Measurements from ENCODE around the gene NDUFA5.

NDUFA5 gene

DNA sequence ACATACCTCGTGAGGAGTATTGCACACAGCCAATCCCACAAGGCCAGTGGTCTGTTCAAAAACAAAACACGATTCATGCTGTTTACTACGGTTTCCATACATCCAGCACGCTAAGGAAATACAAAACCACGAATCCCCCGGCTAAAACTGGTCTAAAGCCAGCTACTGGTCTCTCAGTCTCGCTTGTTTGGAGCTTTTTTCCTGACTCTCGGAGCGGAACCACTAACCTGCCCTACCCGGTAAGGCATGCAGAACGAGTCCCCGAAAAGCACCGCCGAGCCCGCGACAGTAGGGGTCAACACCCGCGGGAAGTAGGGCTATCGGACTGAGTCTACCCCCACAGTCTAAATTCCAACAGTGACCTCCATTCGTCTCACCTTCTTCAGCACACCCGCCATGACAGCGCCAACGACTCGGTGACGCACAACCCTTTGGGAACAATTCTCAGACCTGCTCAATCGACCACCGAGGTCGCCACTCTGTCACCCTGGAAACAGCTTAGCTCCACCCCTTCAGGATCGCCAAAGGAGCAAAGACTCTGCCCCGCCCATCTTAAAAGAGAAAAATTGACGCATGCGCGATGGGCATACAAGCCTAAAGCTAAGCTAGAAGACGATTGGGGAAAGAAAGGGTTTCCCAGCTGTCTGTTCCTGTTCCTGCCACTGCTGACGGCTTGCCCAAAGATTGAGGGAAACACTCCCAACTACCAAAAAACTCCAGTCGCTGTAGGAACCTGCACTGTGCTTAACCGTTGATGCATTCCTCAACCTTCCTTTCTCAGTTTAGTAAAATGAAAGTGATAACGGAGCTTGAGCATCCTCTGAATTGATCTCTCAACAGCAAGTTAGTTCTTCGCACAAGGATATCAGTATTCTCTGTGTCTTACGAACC, at the start of gene NDUFA5:
Gene NDUFA5 (minus strand): TSS at position 421 of the 891 bp plus-strand sequence. CDS start 23 bp downstream, at position 398.
- peak; percentile 86 to 97 for DNase-seq (ENCODE audit: low read depth in 2 of 2)

DNA sequence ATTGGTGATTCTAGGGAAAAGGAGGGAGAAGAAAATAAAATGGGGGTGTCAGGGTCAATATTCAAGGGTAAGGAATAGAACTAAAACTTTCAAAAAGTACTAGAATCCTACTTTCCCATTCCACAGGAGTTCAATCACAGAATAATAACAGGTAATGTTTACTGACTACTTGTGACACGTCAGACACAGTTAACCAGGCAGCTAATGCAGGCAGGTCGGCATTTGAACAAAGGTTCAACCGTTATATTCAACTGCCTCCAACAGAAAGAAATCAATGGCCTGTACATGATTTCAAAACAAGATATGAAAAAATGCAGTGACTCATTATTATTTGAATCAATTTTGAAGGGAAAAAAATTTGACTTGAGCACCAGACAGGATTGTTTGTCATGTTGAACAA, 47.1 kb upstream of the NDUFA5 start:
- no peak for DNase-seq (ENCODE audit: low read depth in 2 of 2)

DNA sequence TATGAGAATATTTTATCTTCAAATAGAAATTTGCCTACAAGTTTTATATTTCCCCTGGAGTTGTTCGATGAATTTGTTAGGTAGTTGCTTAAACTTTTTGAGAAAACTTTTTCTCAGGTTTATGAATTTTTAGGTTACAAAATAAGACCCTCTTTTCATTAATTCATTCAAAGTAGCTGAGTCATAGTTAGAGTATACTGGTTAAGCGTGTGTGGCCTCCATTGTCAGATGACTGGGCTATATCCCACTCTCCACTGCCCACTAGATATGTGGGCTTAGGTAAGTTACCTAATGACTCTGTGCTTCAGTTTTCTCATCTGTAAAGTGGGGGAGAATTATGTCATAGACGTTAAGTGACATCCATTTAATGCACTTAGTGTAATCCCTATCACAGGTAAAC, 45.0 kb upstream of the NDUFA5 start:
- DNase-seq (ENCODE audit: low read depth in 2 of 2): no peak

DNA sequence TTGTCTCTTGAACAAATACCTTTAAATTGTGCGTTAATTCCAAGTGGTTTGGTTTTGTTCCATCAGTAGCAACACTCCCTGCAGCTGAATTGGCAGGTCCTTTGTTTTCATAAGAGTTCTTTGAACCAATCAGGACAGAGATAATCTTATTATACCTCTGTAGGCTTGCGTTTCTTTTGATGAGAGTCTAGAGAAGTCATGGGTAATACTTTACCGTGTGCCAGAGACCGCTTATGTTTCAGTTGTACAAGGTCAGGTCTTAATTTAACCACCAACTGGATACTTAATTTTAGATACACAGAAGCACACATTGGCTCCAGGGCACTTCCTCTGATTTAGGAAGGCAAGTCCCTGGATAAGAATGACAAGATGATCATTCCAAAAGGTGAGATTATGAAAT, 43.9 kb upstream of the NDUFA5 start, which contains the start of gene ASB15:
Gene ASB15 (plus strand): TSS at position 292 of the 400 bp plus-strand sequence. CDS start 12,682 bp downstream, outside the sequence.
- DNase-seq (ENCODE audit: low read depth in 2 of 2): no peak

DNA sequence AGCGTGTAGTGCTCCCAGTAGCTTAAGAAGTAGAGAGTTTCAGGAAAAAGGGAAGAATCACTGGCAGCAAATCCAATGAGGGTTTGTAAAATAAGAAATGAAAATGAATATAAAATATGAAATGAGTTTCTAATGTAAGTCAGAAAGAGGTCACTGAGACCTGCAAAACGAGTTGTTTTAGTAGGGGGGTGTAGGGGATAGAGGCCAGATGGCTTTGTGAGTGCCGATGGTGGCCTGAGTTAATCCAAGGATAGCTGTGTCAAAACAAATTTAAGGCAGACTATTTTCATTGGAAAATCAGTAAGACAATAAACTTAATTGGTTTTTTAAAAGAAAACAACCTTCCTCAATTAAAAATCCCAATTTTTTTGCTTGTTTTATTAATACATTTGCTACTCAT, 43.3 kb upstream of the NDUFA5 start:
- DNase-seq (ENCODE audit: low read depth in 2 of 2): no peak

DNA sequence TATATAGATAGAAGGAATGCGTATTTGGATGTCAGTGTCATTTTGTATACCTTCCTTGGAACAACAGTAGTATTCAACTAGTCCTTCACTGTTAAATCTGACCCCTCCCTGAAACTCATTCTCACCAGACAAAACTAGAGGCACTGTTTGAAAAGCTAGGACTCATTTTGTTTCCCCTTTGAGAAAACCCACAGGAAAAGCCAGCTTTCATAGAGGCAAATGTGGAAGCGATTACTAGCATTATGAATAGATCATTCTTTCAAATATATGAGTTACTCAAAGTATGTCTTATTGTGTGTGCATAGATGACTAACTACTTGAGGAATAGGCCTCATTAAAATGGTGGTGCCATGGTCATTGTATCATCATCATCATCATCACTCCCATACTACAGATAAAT, 42.1 kb upstream of the NDUFA5 start:
- DNase-seq (ENCODE audit: low read depth in 2 of 2): no peak

DNA sequence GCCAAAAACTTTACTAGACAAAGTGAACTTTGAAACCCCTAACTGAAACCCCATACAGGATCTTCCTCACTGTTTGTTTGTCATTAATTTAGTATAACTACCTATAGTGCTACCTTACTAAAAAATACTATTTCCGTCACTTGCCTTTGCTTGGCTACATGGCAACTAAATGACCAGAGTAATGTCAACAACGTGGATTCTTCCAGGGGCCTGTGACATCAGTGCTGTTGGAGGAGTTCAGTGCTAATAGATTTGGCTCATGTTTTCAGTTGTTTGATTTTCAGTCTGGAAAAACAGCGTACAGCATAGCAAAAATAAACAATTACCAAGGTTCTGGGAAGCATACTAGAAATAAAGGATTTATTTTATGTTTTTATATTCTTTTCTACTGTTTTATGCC, 41.0 kb upstream of the NDUFA5 start:
- no peak for DNase-seq (ENCODE audit: low read depth in 2 of 2)

DNA sequence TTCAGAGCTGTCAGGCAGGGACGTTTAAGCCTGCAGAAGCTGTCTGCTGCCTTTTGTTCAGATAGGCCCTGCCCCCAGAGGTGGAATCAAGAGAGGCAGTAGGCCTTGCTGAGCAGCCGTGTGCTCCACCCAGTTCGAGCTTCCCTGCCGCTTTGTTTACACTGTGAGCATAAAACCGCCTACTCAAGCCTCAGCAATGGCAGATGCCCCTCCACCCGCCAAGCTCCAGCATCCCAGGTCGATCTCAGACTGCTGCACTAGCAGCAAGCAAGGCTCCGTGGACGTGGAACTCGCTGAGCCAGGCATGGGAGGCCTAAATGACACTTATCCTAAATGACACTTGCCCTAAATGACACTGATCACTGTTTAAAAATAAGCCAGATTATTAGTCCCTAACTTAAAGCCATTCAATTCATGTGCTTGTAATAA, 37.2 kb upstream of the NDUFA5 start:
- DNase-seq (ENCODE audit: low read depth in 2 of 2): no peak

DNA sequence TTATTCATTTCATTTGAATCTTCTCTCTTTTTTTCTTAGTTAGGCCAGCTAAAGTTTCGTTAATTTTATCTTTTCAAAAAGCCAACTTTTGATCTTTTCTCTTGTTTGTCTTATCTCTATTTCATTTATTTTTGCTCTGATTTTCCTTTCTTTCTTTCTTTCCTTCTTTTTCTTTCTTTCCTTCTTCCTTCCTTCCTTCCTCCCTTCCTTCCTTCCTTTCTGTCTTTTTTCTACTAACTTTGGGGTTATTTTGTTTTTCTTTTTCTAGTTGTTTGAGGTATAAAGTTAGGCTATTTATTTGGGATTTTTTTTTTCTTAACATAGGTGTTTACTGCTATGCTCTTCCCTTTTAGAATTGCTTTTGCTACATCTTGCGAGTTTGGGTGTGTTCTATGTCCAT, 30.8 kb upstream of the NDUFA5 start:
- no peak for DNase-seq (ENCODE audit: low read depth in 2 of 2)

DNA sequence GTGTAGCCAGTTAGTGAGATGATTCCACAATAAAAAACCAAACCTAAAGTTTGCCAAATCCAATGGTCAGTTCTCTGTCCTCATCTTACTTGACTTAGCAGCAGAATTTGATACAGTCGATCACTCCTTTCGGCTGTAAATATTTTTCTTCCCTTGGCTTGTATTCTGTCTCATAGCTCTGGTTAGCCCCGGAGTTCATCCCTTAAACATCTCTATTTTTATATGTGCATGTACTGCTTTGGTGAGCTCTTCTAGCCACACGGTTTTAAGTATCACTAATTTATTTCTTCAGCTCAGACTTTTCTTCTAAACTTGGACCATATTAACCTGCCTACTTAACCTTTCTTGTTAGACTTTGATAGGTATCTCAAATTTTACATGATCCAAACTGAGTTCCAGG, 26.2 kb upstream of the NDUFA5 start:
- no peak for DNase-seq (ENCODE audit: low read depth in 2 of 2)

DNA sequence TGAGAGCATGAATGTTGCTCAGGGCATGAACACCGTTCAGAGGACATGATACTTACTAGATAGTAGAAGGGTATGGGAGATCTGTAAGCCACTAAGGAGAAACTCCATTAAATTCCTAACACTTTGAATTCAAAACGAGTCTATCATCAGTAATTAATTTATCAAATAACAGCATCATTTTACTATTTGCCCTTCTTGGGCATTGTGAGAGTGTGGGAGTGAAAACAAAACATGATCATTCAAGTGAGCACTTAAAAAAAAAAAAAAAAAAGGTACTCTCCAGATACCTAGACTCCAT, 23.5 kb upstream of the NDUFA5 start:
- no peak for DNase-seq (ENCODE audit: low read depth in 2 of 2)

DNA sequence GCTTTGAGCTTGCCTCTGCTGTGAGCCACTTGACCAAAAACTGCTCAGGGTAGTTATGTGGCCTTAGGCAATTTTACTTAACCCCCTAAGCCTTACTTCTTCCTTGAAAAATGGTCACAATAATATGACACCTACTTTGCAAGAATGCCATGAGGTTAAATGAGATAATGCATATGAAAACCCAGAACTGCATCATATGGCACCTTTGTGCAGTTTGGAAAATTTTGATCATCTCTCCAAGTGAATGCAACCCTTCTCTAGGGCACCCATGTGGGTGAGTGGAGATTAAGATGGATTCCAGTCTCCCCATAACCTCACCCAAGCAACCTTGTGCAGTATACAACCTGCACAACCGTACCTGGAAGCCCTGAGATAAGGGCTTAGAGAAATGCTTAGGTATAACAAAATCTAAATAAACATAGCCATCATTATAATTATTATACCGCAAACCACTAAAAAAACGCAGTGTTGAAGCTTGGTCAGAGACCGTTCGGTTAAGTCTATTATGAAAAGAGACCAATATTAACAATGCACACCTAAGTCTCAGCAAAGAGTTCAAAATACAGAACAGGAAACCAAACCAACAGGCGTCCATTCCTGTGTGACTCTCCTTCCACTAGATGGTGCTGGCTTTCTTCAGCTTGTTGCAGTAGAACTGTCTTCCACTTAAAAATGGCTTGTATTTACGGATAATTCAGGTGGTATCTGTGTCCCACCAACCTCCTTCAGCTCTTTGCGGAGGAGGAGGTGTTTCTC, 23.0 kb upstream of the NDUFA5 start:
- DNase-seq (ENCODE audit: low read depth in 2 of 2): no peak

DNA sequence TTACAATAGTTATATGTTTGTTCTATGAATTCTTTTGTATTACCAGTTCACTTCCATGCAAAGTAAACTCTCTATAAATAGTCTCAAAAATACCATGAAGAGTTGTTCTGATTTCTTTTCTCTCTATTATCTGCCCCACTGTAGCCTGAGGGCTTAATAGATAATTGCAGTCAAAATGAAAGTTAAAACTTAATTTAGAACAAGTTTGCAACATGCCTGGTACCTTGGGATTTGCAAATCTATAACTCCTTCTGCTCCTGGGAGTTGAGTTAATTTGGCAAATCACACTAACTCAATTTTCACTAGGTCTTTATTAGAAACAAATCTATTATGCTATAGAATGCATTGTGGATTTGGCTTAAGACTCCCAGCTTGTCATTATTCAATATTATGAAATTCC, 21.8 kb upstream of the NDUFA5 start:
- no peak for DNase-seq (ENCODE audit: low read depth in 2 of 2)

DNA sequence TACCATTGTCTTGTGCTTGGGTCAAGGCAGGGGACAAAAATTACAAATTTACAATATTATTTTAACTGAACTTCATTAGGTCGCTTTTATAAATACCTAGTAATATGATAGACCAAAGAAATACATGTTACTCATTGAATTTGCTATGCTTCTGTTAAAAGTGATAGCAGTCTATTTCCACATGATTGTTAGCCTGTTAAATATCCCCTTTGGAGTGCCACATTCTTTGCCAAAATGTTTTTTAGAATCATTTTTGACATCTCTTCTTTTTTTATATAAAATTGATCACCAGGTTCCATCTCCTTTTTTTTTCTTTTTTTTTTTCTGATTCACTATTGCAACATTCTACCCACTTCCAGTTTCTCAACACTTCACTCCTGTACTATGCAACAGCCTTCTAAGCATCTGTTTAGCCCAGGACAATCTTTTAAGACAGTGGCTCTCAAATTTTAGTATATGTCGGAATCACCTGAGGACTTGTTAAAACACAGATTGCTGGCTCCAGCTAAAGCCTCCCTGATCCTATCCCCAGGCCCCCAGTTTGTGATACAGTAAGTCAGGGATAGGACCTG, 16.4 kb upstream of the NDUFA5 start:
- no peak for DNase-seq (ENCODE audit: low read depth in 2 of 2)

DNA sequence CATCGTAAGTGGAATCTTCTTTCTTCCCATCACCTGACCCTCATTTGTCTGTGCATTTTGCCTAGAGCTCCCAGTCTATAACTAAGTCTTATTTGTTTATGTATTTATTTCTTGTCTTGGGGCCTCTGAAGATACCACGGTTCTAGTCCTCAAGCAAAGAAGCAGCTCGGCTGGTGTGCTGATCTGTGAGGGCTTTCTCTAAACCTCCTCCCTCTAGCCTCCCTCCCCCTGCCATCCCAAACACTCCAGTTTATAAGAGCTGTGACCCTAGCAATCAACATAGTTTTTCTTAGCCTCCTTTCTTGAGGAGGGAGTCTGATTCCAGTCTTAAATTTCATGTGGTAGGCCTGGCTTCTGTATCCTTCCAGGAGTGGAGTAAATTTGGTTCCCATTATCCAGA, 15.7 kb upstream of the NDUFA5 start:
- DNase-seq (ENCODE audit: low read depth in 2 of 2): no peak

DNA sequence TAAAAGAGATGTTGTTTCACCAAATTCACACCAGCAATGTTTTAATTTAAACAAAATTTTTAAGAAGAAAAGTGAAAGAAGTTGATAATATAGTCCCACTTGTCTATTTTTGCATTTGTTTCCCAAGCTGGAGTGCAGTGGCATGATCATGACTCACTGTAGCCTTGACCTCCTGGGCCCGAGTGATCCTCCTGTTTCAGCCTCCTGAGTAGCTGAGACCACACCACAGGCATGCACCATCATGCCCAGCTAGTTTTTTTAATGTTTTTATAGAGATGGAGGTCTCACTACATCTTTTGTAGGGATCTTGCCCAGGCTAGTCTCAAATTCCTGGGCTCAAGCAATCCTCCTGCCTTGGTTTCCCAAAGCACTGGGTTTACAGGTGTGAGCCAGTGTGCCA, 14.1 kb upstream of the NDUFA5 start:
- DNase-seq (ENCODE audit: low read depth in 2 of 2): no peak

DNA sequence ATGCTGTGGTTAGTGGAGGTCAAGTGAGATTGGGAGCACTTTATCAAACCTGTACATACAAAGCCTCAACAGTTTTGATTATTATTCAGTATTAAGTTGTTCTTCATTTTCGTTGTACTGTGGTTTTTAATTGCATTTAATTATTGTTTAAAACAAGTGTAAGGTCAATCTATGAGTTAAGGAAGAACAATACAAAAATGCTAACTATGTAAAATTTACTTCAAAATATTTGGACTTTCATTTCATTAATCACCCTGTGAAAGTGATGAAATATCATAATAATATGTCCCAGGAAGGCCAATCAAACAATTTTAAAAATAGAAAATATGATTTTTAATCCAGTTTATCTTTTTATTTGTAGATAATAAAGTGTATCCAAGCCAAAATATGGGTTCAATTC, 13.6 kb upstream of the NDUFA5 start:
- DNase-seq (ENCODE audit: low read depth in 2 of 2): no peak

DNA sequence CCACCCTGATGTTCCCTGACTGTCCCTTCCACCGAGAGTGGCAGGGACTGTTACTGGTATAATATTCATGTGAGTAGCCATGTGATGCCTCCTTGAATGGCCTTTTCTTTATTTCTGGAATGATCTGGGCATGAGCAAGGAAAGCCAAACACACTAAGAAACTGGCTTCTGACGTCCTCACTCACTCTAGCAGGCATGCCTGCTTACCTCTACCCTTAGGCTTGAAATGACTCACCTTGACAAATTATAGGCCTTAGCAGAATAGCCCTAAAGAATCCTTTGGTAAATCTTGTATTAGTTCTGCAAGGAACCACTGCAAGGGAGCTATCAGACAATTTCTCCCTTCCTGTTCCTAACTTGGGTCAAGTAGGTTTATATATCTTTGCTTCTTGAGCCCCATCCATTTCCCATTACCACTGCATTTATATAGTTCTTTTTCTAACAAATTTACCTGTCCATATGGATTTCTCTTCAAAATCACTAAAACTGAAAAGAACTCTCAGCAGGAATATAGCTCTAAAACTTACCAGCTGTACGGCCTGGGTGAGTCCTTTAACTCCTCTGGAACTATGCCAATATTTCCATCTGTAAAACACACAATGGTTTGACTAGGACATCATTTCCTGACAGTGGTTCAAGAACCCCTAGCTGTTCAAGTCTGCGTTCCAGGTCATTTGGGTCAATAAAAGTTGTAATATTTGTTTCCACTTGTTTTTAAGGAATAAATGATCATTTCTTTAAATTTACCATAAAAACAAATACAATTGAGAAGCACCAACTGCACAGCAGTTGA, 13.0 kb upstream of the NDUFA5 start:
- DNase-seq (ENCODE audit: low read depth in 2 of 2): no peak

DNA sequence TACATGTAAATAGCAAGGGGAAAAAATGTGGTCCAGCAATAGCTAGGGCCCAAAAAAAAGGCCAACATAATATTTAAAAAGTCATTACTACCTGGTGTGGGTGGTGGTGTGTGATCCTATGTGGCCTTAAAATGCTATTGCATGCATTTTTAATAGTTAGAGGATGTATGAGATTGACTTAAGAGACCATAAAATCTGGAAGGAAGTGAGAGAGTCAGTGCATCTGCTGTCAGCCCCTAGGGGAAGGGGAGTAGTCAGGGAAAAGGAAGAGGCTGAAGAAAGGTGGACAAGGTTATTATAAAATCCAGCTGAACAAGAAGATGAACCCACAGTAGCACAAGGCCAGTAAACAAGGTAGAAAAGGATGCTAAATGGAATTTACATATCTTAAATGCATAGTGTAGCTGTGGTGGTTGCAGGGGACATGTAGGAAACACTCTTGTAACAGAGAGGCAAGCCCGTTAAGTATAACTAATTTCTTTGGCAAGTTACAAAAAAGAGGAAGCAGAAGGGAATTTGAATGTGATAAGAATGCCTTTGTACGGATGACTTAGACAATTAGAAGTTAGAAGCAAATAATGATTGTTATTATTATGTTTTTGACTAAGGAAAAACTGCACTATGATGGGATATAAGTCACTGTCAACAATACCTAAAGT, 11.9 kb upstream of the NDUFA5 start:
- DNase-seq (ENCODE audit: low read depth in 2 of 2): no peak

DNA sequence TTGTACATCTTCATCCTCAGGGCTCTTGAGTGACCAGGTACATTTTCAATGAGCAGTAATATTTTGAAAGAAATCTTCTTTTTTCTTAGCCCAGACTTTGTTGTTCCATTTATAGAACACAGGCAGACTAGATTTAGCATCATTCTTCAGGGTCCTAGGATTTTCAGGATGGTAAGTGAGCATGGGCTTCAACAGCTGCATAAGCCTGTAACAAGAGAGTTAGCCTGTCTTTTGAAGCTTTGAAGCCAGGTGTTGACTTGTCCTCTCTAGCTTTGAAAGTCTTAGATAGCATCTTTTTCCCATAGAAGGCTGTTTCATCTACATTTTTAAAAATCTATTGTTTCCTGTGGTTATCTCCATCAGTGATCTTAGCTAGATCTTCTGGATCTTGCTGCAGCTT, 4.5 kb upstream of the NDUFA5 start:
- no peak for DNase-seq (ENCODE audit: low read depth in 2 of 2)

DNA sequence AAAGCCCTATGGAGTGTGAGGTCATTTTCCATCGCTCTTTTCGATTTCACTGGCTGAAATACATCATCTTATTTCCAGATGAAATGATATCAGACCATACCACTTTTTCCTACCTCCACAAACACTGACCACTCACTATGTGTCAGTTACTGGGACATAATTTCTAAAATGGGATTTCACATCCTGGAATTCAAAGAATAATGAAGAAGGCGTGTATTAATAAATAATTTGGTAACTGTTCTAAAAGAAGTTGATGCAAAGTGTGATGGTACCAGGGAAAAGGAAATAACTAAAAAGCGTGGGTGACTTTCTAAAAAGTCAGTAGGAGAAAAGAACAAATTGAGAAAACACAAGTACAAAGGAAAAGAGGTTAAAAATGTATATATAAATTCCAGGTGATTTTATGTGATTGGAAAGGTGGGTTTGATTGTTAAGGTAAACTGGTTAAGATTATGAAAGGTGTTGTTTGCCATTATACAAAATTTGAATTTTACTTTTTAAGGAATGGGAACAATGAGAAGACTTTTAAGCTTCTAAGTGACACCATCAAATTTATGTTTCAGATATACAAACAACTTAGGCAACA, 764 bp upstream of the NDUFA5 start:
- DNase-seq (ENCODE audit: low read depth in 2 of 2): no peak
